H1 (cell line): Measurements from ENCODE around the gene RXRA. TPM values are rescaled to one million over a fixed set of nuclear protein-coding genes. Genes with fewer than 3 reads are reported as not detected.

Source experiments
- CTCF ChIA-PET: fragments of 300-600 bp; sonication (Branson Sonifier 250); formaldehyde crosslinking; loops from one replicate; lab custom pipeline; 2021; ENCODE audit not compliant: partially characterized antibody; lab: Charles Lee
- POLR2A ChIA-PET: fragments of 300-600 bp; sonication (Branson Sonifier 250); formaldehyde crosslinking; loops from one replicate; lab custom pipeline; 2021; ENCODE audit warnings: inconsistent platforms; ENCODE audit not compliant: partially characterized antibody; lab: Charles Lee
- DNase-seq, 2 experiments: peaks; one replicate each; pipeline versions ENCODE4 v3.0.0 to v3.0.0-alpha.2; 2010 to 2022; ENCODE audit warnings: low spot score in 2 of 2, low read depth in 1 of 2, mixed read lengths in 1 of 2
- FAIRE-seq: peaks from 2 replicates; lab custom pipeline; 2011; peaks lifted over from hg19 to GRCh38; lab: Jason Lieb, UNC
- H2AFZ ChIP-seq: 2 replicates; pipeline ENCODE4 v1.8.1; 2012; ENCODE audit warnings: low read length, inconsistent platforms
- H2AK5ac ChIP-seq: 2 replicates; pipeline ENCODE4 v1.6.1; 2013; ENCODE audit warnings: low read depth, low read length
- H2BK120ac ChIP-seq: replicated peaks from 2 replicates; pipeline ENCODE3; 2013; ENCODE audit warnings: low read depth, low read length, inconsistent platforms
- H2BK12ac ChIP-seq: 2 replicates; pipeline ENCODE4 v1.6.1; 2013; ENCODE audit warnings: low read depth, low read length
- H2BK15ac ChIP-seq: 2 replicates; pipeline ENCODE4 v1.6.1; 2013; ENCODE audit warnings: low read length
- H2BK20ac ChIP-seq: 2 replicates; pipeline ENCODE4 v1.6.1; 2013; ENCODE audit warnings: low read length
- H2BK5ac ChIP-seq: 2 replicates; pipeline ENCODE4 v1.6.1; 2013; ENCODE audit warnings: low read depth, low read length
- H3K14ac ChIP-seq: 2 replicates; pipeline ENCODE4 v1.6.1; 2013; ENCODE audit warnings: inconsistent platforms; ENCODE audit not compliant: insufficient read length
- H3K18ac ChIP-seq: 2 replicates; pipeline ENCODE4 v1.6.1; 2013; ENCODE audit warnings: low read length; ENCODE audit errors: extremely low read depth
- H3K23ac ChIP-seq: 2 replicates; pipeline ENCODE4 v1.6.1; 2013; ENCODE audit warnings: inconsistent platforms; ENCODE audit not compliant: insufficient read length
- H3K23me2 ChIP-seq: 2 replicates; pipeline ENCODE4 v1.6.1; 2013; ENCODE audit warnings: low read depth, low read length
- H3K27ac ChIP-seq: 2 replicates; pipeline ENCODE4 v1.6.1; 2011; ENCODE audit warnings: low read depth, low read length, inconsistent platforms
- H3K27me3 ChIP-seq, 4 experiments: replicated peaks in 1 of 4; 1 replicate in 1 of 4; 2 replicates in 3 of 4; pipeline versions ENCODE4 v1.6.1 to v1.8.1; 2011 to 2013; ENCODE audit warnings: low read length in 3 of 4, mild to moderate bottlenecking in 3 of 4, inconsistent platforms in 2 of 4, mixed read lengths in 2 of 4, moderate library complexity in 1 of 4; ENCODE audit not compliant: control insufficient read depth in 3 of 4, insufficient read depth in 3 of 4; ENCODE audit errors: extremely low read depth in 1 of 4
- H3K36me3 ChIP-seq, 4 experiments: 2 replicates each; pipeline versions ENCODE4 v1.6.1 to v1.8.1; 2011 to 2013; ENCODE audit warnings: mild to moderate bottlenecking in 4 of 4, low read length in 3 of 4, moderate library complexity in 2 of 4, control low read depth in 1 of 4, inconsistent platforms in 1 of 4; ENCODE audit not compliant: insufficient read depth in 4 of 4, control insufficient read depth in 2 of 4
- H3K4ac ChIP-seq: replicated peaks from 2 replicates; pipeline ENCODE3; 2013; ENCODE audit warnings: low read length, low read depth, mixed read lengths, inconsistent platforms; ENCODE audit not compliant: insufficient read length
- H3K4me1 ChIP-seq, 4 experiments: replicated peaks in 1 of 4; 1 replicate in 1 of 4; 2 replicates in 3 of 4; pipeline versions ENCODE4 v1.6.1 to v1.8.1; 2011 to 2013; ENCODE audit warnings: low read length in 3 of 4, inconsistent platforms in 2 of 4, mixed read lengths in 1 of 4; ENCODE audit not compliant: insufficient read depth in 4 of 4, control insufficient read depth in 3 of 4
- H3K4me2 ChIP-seq, 2 experiments: 2 replicates each; pipeline versions ENCODE4 v1.6.1 to v1.8.1; 2011 to 2013; ENCODE audit warnings: low read depth in 2 of 2, low read length in 2 of 2, control low read depth in 1 of 2, inconsistent platforms in 1 of 2, mild to moderate bottlenecking in 1 of 2; ENCODE audit not compliant: insufficient read depth in 1 of 2
- H3K4me3 ChIP-seq, 4 experiments: fragments of 200-600, 300-600 bp in 1 of 4; sonication (generic), shearing (Covaris generic), sonication (Bioruptor Twin) in 1 of 4; 2 replicates each; pipeline versions ENCODE4 v1.5.1 to v1.8.1; 2011 to 2016; ENCODE audit warnings: low read length in 4 of 4, low read depth in 3 of 4, control low read depth in 2 of 4, inconsistent platforms in 2 of 4, mild to moderate bottlenecking in 2 of 4, mixed read lengths in 1 of 4, moderate library complexity in 1 of 4; ENCODE audit not compliant: insufficient read depth in 2 of 4; ENCODE audit errors: extremely low read depth in 1 of 4
- H3K56ac ChIP-seq: replicated peaks from 2 replicates; pipeline ENCODE3; 2013; ENCODE audit warnings: low read depth, mild to moderate bottlenecking, mixed read lengths, low read length, inconsistent platforms; ENCODE audit not compliant: insufficient read length
- H3K79me1 ChIP-seq: 2 replicates; pipeline ENCODE4 v1.6.1; 2013; ENCODE audit warnings: low read depth, low read length, control low read depth
- H3K79me2 ChIP-seq, 2 experiments: 2 replicates each; pipeline versions ENCODE4 v1.6.1 to v1.8.1; 2012 to 2013; ENCODE audit warnings: low read length in 2 of 2, mild to moderate bottlenecking in 2 of 2, inconsistent platforms in 1 of 2; ENCODE audit not compliant: insufficient read depth in 2 of 2, control insufficient read depth in 1 of 2
- H3K9ac ChIP-seq, 4 experiments: replicated peaks in 1 of 4; 1 replicate in 1 of 4; 2 replicates in 3 of 4; pipeline versions ENCODE4 v1.6.1 to v1.8.1; 2011 to 2013; ENCODE audit warnings: low read depth in 3 of 4, low read length in 3 of 4, control low read depth in 2 of 4, mild to moderate bottlenecking in 2 of 4, moderate library complexity in 2 of 4, inconsistent platforms in 1 of 4; ENCODE audit errors: extremely low read depth in 1 of 4
- H3K9me3 ChIP-seq, 2 experiments: 2 replicates each; pipeline versions ENCODE4 v1.6.1 to v1.8.1; 2012 to 2013; ENCODE audit warnings: mild to moderate bottlenecking in 2 of 2, moderate library complexity in 2 of 2, control low read depth in 1 of 2, inconsistent platforms in 1 of 2, low read depth in 1 of 2, low read length in 1 of 2, mixed read lengths in 1 of 2; ENCODE audit not compliant: insufficient read depth in 2 of 2
- H4K20me1 ChIP-seq, 2 experiments: replicated peaks in 1 of 2; 2 replicates each; pipeline versions ENCODE3 to v1.8.1; 2011 to 2013; ENCODE audit warnings: inconsistent platforms in 2 of 2, low read length in 2 of 2, mild to moderate bottlenecking in 1 of 2; ENCODE audit not compliant: insufficient read depth in 2 of 2, control insufficient read depth in 1 of 2
- H4K5ac ChIP-seq: 2 replicates; pipeline ENCODE4 v1.6.1; 2013; ENCODE audit warnings: low read length, low read depth, mixed read lengths, inconsistent platforms; ENCODE audit not compliant: insufficient read length
- H4K8ac ChIP-seq: 2 replicates; pipeline ENCODE4 v1.8.0; 2013; ENCODE audit warnings: mild to moderate bottlenecking, moderate library complexity, low read length, inconsistent platforms; ENCODE audit not compliant: insufficient read depth; ENCODE audit errors: extremely low read depth
- H4K91ac ChIP-seq: replicated peaks from 2 replicates; pipeline ENCODE3; 2013; ENCODE audit warnings: low read length, mixed read lengths, inconsistent platforms; ENCODE audit not compliant: insufficient read length
- EGR1 ChIP-seq: IDR thresholded peaks from 2 replicates; pipeline ENCODE4 v1.6.1; 2011; ENCODE audit warnings: low read depth, low read length, borderline replicate concordance
- FOSL1 ChIP-seq: IDR thresholded peaks from 2 replicates; pipeline ENCODE4 v1.6.1; 2011; ENCODE audit warnings: mild to moderate bottlenecking, low read depth, low read length, moderate library complexity; ENCODE audit not compliant: insufficient read depth
- GABPA ChIP-seq: IDR thresholded peaks from 2 replicates; pipeline ENCODE4 v1.6.1; 2011; ENCODE audit warnings: mild to moderate bottlenecking, low read length, moderate library complexity, borderline replicate concordance; ENCODE audit not compliant: insufficient read depth
- HDAC2 ChIP-seq, 2 experiments: fragments of 300-600 bp in 1 of 2; sonication (generic) in 1 of 2; IDR thresholded peaks; 2 replicates each; pipeline ENCODE4 v1.6.1; 2011 to 2012; ENCODE audit warnings: low read depth in 2 of 2, low read length in 2 of 2, mild to moderate bottlenecking in 2 of 2, moderate library complexity in 2 of 2, borderline replicate concordance in 1 of 2, inconsistent platforms in 1 of 2
- JUND ChIP-seq: IDR thresholded peaks from 2 replicates; pipeline ENCODE4 v1.6.1; 2011; ENCODE audit warnings: mild to moderate bottlenecking, improper control_type of control experiment, low read length
- NRF1 ChIP-seq: IDR thresholded peaks from 2 replicates; pipeline ENCODE4 v1.6.1; 2011; ENCODE audit warnings: mild to moderate bottlenecking, low read depth, low read length, improper control_type of control experiment
- RBBP5 ChIP-seq: IDR thresholded peaks from 2 replicates; pipeline ENCODE4 v1.7.1; 2012; ENCODE audit warnings: low read depth, mild to moderate bottlenecking, inconsistent platforms, low read length, moderate library complexity, borderline replicate concordance
- RNF2 ChIP-seq: fragments of 200-900, 300-1000 bp; sonication (generic); IDR thresholded peaks from 2 replicates; pipeline ENCODE4 v1.7.1; 2016; ENCODE audit warnings: borderline replicate concordance, low read depth, mild to moderate bottlenecking, antibody characterized with exemption, low read length; ENCODE audit not compliant: poor library complexity, severe bottlenecking; ENCODE audit errors: missing control alignments
- SIX5 ChIP-seq: IDR thresholded peaks from 2 replicates; pipeline ENCODE4 v1.6.1; 2011; ENCODE audit warnings: mild to moderate bottlenecking, low read depth, low read length
- TAF1 ChIP-seq: IDR thresholded peaks from 2 replicates; pipeline ENCODE4 v1.6.1; 2011; ENCODE audit warnings: mild to moderate bottlenecking, low read depth, low read length
- ZNF274 ChIP-seq: IDR thresholded peaks from 2 replicates; pipeline ENCODE4 v1.7.0; 2012; ENCODE audit warnings: low read length, borderline replicate concordance; ENCODE audit errors: extremely low read depth
- WGBS, 2 experiments: shearing (Covaris generic) in 1 of 2; methylation state at CpG; one replicate each; pipeline versions ENCODE4 v1.1.6 to v1.1.7; 2013 to 2015; ENCODE audit warnings: low lambda C conversion rate in 2 of 2, mixed read lengths in 2 of 2, inconsistent platforms in 1 of 2, low coverage in 1 of 2, missing lambda C conversion rate in 1 of 2; ENCODE audit not compliant: insufficient replicate concordance in 2 of 2, insufficient coverage in 1 of 2, insufficient read length in 1 of 2; ENCODE audit errors: extremely low coverage in 1 of 2, missing lambda C conversion rate in 1 of 2; 5-methylcytosine and 5-hydroxymethylcytosine counted together
- polyA plus RNA-seq, 7 experiments: library from polyadenylated mRNA; depleted of rRNA in 3 of 7; stranded (reverse) in 5 of 7; unstranded in 2 of 7; fragments of >200 nt in 5 of 7; fragments of 200-250 nt in 2 of 7; gene quantifications; 1 replicate in 5 of 7; 2 replicates in 1 of 7; 4 replicates in 1 of 7; pipeline versions ENCODE4 v1.2.1 to v1.2.3, GENCODE V29; 2011 to 2013; ENCODE audit warnings: missing spikeins in 2 of 7, mixed read lengths in 2 of 7
- total RNA-seq: library from RNA; stranded (reverse); fragmentation: NEBNext Ultra II Directional; extraction: Animal tissue kit (Norgen Biotek cat#: 25700); gene quantifications from 2 replicates; pipeline ENCODE4 v1.2.1, GENCODE V29; 2021

The RXRA gene
- total and polyA plus RNA-seq, 2 of the 8 experiments (the other 6 are each of a cell fraction or from before 2014, with no cell fraction given) = 9.8 to 29.4 TPM

DNA sequence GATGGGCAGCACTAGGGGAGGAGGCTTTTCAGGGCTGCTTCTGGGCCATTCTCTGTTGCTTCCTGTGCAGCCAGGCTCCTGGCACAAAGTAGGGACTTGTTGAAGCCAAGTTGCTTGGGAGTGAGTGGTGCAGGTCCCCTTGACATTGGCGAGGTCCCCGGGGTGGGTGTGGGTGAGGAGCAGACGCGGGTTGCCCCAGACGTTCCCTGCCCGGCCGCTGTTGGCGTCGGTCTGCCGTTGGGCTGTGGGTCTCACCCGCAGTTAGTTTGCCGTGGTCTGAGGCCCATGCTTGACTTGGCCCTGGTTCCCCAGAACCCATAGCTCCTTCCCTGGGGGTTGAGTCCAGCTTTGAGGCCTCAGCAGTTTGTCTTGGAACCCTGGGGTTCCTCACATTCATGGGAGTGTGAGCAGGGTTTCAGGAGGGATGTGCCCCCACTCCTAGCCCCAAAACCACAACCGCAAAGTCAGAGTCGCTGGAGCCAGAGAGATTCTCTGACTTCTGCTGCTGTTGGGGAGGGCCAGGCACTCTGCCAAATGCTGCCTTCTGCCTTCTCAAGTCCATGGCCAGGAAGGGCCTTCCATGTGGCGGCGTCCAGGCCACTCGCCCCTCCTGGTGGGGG, 77.5 kb downstream of the RXRA start:
- peaks cover 4 to 5% of the 10 kb centered on the region in 2 experiments for H4K20me1 ChIP-seq
- 0 out of 2 replicates have a peak overlapping the region, but pooled peaks have one; percentile 30 for H2BK5ac ChIP-seq
- no peak for FAIRE-seq
- no peak overlapping the region for H3K9ac ChIP-seq
- H3K27ac ChIP-seq = peak overlapping the region; percentile 70; the same call in 1 of the 2 replicates
- H4K91ac ChIP-seq = no peak overlapping the region
- POLR2A ChIA-PET = interaction anchor here (0.6 kb wide), 1 partner anchor 344 kb away, joined by 4 read pairs; no protein-coding TSS in a partner anchor
- H3K4me2 ChIP-seq = no peak overlapping the region
- H2BK15ac ChIP-seq = no peak overlapping the region
- no peak for DNase-seq
- no peak overlapping the region for H3K18ac ChIP-seq
- no peak overlapping the region for H3K14ac ChIP-seq
- H3K27me3 ChIP-seq = no peaks in the 10 kb centered on the region
- H3K79me2 ChIP-seq = peaks cover 0 to 13% of the 10 kb centered on the region in 2 experiments; a peak in 1 of 4 replicates
- no peak overlapping the region for H3K56ac ChIP-seq
- no peak overlapping the region for H2AFZ ChIP-seq
- H3K23ac ChIP-seq = no peak overlapping the region
- no peak overlapping the region for H2BK120ac ChIP-seq
- no peak overlapping the region for H2BK12ac ChIP-seq
- H3K9me3 ChIP-seq = peaks cover 5 to 8% of the 10 kb centered on the region in 2 experiments
- no peak overlapping the region for H3K4me3 ChIP-seq
- WGBS, 2 experiments = 85% methylated on average over 7 of the region's 17 CpGs; no CpG with 5 or more reads in 1 of the 2 experiments
- H2AK5ac ChIP-seq = no peak overlapping the region
- no peak overlapping the region for H3K4ac ChIP-seq
- H4K8ac ChIP-seq = peak overlapping the region; percentile 68; the same call in 1 of the 2 replicates
- CTCF ChIA-PET = interaction anchor here (0.9 to 1.7 kb wide), 4 partner anchors 8 to 39 kb away, joined by 3 to 9 read pairs (median 3); no protein-coding TSS in a partner anchor
- H3K79me1 ChIP-seq = peaks cover 5% of the 10 kb centered on the region; the same call in 1 of the 2 replicates
- no peaks in the 10 kb centered on the region for H3K36me3 ChIP-seq
- H3K23me2 ChIP-seq = no peaks in the 10 kb centered on the region
- H3K4me1 ChIP-seq = peaks cover 0 to 15% (median 9%) of the 10 kb centered on the region in 4 experiments; a peak in 3 of 7 replicates
- TF ChIP-seq EGR1 (no peak), RBBP5 (no peak), FOSL1 (no peak), SIX5 (no peak), NRF1 (no peak), GABPA (no peak), TAF1 (no peak), ZNF274 (no peak), HDAC2 (IDR thresholded peaks at IDR 0.05; ENCODE audit: borderline replicate concordance in 1 of 2, low read depth in 2 of 2, low read length in 2 of 2) (no peak), JUND (no peak), RNF2 (no peak)
- H2BK20ac ChIP-seq = no peak overlapping the region
- no peak overlapping the region for H4K5ac ChIP-seq
